ENCODE measurements around the gene TRIP11. TPM values are rescaled to one million over a fixed set of nuclear protein-coding genes. Genes with fewer than 3 reads are reported as not detected.

The TRIP11 gene
- total RNA-seq, 1 donor from 2014 or later = 28.4 TPM

DNA sequence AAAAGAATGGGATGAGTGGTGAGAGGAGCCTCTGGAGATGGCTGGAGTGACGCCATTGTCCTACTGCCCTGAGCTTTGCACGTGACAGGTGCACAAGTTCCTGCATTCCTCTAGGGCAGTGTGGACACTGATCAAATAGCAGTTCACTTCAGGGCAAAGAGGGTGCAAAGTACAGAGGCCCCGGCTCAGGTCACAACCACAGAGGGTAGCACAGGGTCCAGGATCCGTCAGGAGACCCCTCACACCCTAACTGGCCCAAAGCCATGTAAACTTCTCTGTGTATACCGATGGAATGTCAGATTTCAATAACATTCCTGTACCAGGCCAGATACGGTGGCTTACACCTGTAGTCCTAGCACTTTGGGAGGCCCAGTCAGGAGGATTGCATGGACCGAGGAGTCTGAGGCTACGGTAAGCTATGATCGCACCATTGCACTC, 82.0 kb downstream of the TRIP11 start:
- H3K27ac ChIP-seq = no peak overlapping the region
- TF ChIP-seq EZH2 (IDR thresholded peaks at IDR 0.05) (no peak), EZH2phosphoT487 (IDR thresholded peaks at IDR 0.05) (no peak)
- TF ChIP-seq, protein P1, sequence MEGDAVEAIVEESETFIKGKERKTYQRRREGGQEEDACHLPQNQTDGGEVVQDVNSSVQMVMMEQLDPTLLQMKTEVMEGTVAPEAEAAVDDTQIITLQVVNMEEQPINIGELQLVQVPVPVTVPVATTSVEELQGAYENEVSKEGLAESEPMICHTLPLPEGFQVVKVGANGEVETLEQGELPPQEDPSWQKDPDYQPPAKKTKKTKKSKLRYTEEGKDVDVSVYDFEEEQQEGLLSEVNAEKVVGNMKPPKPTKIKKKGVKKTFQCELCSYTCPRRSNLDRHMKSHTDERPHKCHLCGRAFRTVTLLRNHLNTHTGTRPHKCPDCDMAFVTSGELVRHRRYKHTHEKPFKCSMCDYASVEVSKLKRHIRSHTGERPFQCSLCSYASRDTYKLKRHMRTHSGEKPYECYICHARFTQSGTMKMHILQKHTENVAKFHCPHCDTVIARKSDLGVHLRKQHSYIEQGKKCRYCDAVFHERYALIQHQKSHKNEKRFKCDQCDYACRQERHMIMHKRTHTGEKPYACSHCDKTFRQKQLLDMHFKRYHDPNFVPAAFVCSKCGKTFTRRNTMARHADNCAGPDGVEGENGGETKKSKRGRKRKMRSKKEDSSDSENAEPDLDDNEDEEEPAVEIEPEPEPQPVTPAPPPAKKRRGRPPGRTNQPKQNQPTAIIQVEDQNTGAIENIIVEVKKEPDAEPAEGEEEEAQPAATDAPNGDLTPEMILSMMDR (IDR thresholded peaks at IDR 0.05) = no peak
- H4K20me1 ChIP-seq (ENCODE audit: low read depth) = no peaks in the 10 kb centered on the region
- no peak overlapping the region for H3K4me3 Mint-ChIP-seq
- no peak overlapping the region for H3K4me2 ChIP-seq
- H3F3A ChIP-seq (ENCODE audit: low read depth) = no peaks in the 10 kb centered on the region
- H3K9me3 Mint-ChIP-seq = no peaks in the 10 kb centered on the region
- no peaks in the 10 kb centered on the region for H3K79me2 ChIP-seq (ENCODE audit: low read depth)
- no peaks in the 10 kb centered on the region for H3K27me3 ChIP-seq
- no peaks in the 10 kb centered on the region for H3K4me1 Mint-ChIP-seq
- no peaks in the 10 kb centered on the region for H3K4me1 ChIP-seq
- no peak overlapping the region for H3K4me3 ChIP-seq
- no peaks in the 10 kb centered on the region for H3K36me3 Mint-ChIP-seq
- H2AFZ ChIP-seq (replicated peaks) = no peak overlapping the region
- H3K27ac Mint-ChIP-seq = no peak overlapping the region
- H3K9ac ChIP-seq = no peak overlapping the region
- no peaks in the 10 kb centered on the region for H3K36me3 ChIP-seq
- no peaks in the 10 kb centered on the region for H3K9me3 ChIP-seq (ENCODE audit: low read depth)
- peaks cover 4% of the 10 kb centered on the region for H3K27me3 Mint-ChIP-seq (ENCODE audit: insufficient read depth, low read depth)
- DNase-seq (ENCODE audit: low spot score) = no peak

DNA sequence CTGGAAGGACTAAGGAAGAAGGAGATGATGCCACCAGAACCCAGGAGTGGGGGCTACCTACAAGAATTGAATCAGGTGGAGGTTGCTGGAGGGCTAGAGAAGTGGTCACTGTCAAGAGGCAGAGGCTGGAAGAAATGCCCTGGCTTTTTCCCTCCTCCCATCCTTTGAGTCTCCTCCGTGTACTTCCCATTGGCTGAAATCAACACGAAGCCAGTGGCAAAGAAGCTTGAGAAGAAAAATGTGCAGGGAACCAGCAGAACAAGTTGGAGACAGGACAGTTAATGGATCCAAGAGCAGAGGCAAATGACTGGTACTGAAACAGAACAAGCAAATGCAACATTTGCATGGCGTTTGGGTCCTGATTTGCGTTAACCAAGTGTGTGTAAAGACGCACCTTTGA, 83.2 kb downstream of the TRIP11 start:
- Histone ChIP-seq H3K4me2 (no peak overlapping the region), H3F3A (ENCODE audit: low read depth) (no peaks in the 10 kb centered on the region), H3K36me3 (no peaks in the 10 kb centered on the region), H3K79me2 (ENCODE audit: low read depth) (no peaks in the 10 kb centered on the region), H3K27me3 (no peaks in the 10 kb centered on the region), H3K9me3 (ENCODE audit: low read depth) (no peaks in the 10 kb centered on the region), H2AFZ (replicated peaks) (peak overlapping the region; percentile 59), H4K20me1 (ENCODE audit: low read depth) (no peaks in the 10 kb centered on the region), H3K4me1 (no peaks in the 10 kb centered on the region), H3K9ac (no peak overlapping the region), H3K27ac (no peak overlapping the region), H3K4me3 (no peak overlapping the region)
- no peak for DNase-seq (ENCODE audit: low spot score)
- no peaks in the 10 kb centered on the region for H3K36me3 Mint-ChIP-seq
- H3K27ac Mint-ChIP-seq = no peak overlapping the region
- no peaks in the 10 kb centered on the region for H3K4me1 Mint-ChIP-seq
- TF ChIP-seq EZH2phosphoT487 (IDR thresholded peaks at IDR 0.05) (no peak), EZH2 (IDR thresholded peaks at IDR 0.05) (no peak)
- TF ChIP-seq, protein P1 (IDR thresholded peaks at IDR 0.05) = no peak
- no peaks in the 10 kb centered on the region for H3K9me3 Mint-ChIP-seq
- H3K27me3 Mint-ChIP-seq (ENCODE audit: insufficient read depth, low read depth) = peaks cover 4% of the 10 kb centered on the region
- no peak overlapping the region for H3K4me3 Mint-ChIP-seq

DNA sequence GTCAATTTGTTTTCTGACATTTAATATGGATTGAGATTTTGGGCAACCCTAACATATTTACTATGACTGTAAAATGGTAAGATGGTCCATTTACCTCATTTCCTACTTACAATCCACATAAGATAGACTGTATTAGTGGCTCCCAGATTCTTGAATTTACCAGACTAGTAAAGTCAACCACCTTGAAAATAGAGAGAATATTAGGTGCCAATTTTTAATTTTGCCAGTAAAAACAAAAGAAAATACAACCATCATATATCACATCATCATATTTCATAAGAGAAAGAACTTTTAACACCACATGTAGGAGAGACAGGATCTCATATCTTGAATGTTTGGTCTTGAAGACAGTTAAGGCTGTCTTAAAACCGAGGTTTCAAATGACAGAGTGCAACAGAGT, 84.7 kb downstream of the TRIP11 start:
- H3K4me1 ChIP-seq = no peaks in the 10 kb centered on the region
- H2AFZ ChIP-seq (replicated peaks) = no peak overlapping the region
- no peaks in the 10 kb centered on the region for H3K9me3 ChIP-seq (ENCODE audit: low read depth)
- no peak overlapping the region for H3K9ac ChIP-seq
- H3K27me3 ChIP-seq = peaks cover 8% of the 10 kb centered on the region
- H3K4me2 ChIP-seq = no peak overlapping the region
- DNase-seq (ENCODE audit: low spot score) = no peak
- Mint-ChIP-seq H3K27ac (no peak overlapping the region), H3K27me3 (ENCODE audit: insufficient read depth, low read depth) (peaks cover 8% of the 10 kb centered on the region), H3K36me3 (no peaks in the 10 kb centered on the region), H3K4me1 (no peaks in the 10 kb centered on the region), H3K4me3 (no peak overlapping the region), H3K9me3 (no peaks in the 10 kb centered on the region)
- no peaks in the 10 kb centered on the region for H3K79me2 ChIP-seq (ENCODE audit: low read depth)
- H3K36me3 ChIP-seq = no peaks in the 10 kb centered on the region
- H3K4me3 ChIP-seq = no peak overlapping the region
- no peak overlapping the region for H3K27ac ChIP-seq
- no peaks in the 10 kb centered on the region for H4K20me1 ChIP-seq (ENCODE audit: low read depth)
- TF ChIP-seq, protein P1 (IDR thresholded peaks at IDR 0.05) = no peak
- no peak for TF ChIP-seq EZH2phosphoT487 (IDR thresholded peaks at IDR 0.05)
- TF ChIP-seq EZH2 (IDR thresholded peaks at IDR 0.05) = no peak
- H3F3A ChIP-seq (ENCODE audit: low read depth) = no peaks in the 10 kb centered on the region
